SK-N-SH treated with all-trans-retinoic acid at 6 μM for 48 hours (cell line): ENCODE results near the gene RCCD1.

ENCODE experiments used
- ARNTL ChIP-seq: fragments of 450-650 bp; formaldehyde crosslinking; IDR thresholded peaks from 2 replicates; pipeline ENCODE4 v1.5.0; 2020; ENCODE audit warnings: low read depth, mild to moderate bottlenecking, moderate library complexity, borderline replicate concordance
- BACH2 ChIP-seq: fragments of 250-450 bp; sonication (Bioruptor Pico); IDR thresholded peaks from 2 replicates; pipeline ENCODE4 v1.9.0; 2021; ENCODE audit warnings: mild to moderate bottlenecking, borderline replicate concordance
- CSDC2 ChIP-seq: fragments of 250-450 bp; sonication (Bioruptor Pico); IDR thresholded peaks from 2 replicates; pipeline ENCODE4 v1.5.0; 2020; ENCODE audit warnings: mild to moderate bottlenecking, moderate library complexity
- ESRRG ChIP-seq: fragments of 250-450 bp; sonication (Bioruptor Pico); IDR thresholded peaks from 2 replicates; pipeline ENCODE4 v1.6.1; 2021; ENCODE audit warnings: mild to moderate bottlenecking
- ISL1 ChIP-seq: fragments of 250-450 bp; sonication (Bioruptor Pico); IDR thresholded peaks from 2 replicates; pipeline ENCODE4 v2.1.2; 2022; ENCODE audit warnings: mild to moderate bottlenecking, moderate library complexity
- OSR1 ChIP-seq: fragments of 250-450 bp; sonication (Bioruptor Pico); IDR thresholded peaks from 2 replicates; pipeline ENCODE4 v1.8.0; 2022; ENCODE audit warnings: moderate library complexity, mild to moderate bottlenecking, inconsistent platforms
- RARB ChIP-seq: fragments of 250-450 bp; sonication (Bioruptor Pico); IDR thresholded peaks from 2 replicates; pipeline ENCODE4 v1.8.0; 2021; ENCODE audit warnings: mild to moderate bottlenecking, moderate library complexity
- TCF4 ChIP-seq: fragments of 250-450 bp; sonication (Bioruptor Pico); IDR thresholded peaks from 2 replicates; pipeline ENCODE4 v1.8.0; 2021; ENCODE audit warnings: mild to moderate bottlenecking, moderate library complexity, borderline replicate concordance
- TOX ChIP-seq: fragments of 250-450 bp; sonication (Bioruptor Pico); IDR thresholded peaks from 2 replicates; pipeline ENCODE4 v1.8.0; 2021; ENCODE audit warnings: mild to moderate bottlenecking, moderate library complexity, borderline replicate concordance
- TSHZ2 ChIP-seq: fragments of 250-450 bp; sonication (Bioruptor Pico); IDR thresholded peaks from 2 replicates; pipeline ENCODE4 v1.5.0; 2020; ENCODE audit warnings: mild to moderate bottlenecking, moderate library complexity
- ZFP3 ChIP-seq: fragments of 250-450 bp; sonication (Bioruptor Pico); IDR thresholded peaks from 2 replicates; pipeline ENCODE4 v1.5.0; 2020; ENCODE audit warnings: mild to moderate bottlenecking, moderate library complexity
- ZFP30 ChIP-seq: fragments of 450-650 bp; formaldehyde crosslinking; IDR thresholded peaks from 2 replicates; pipeline ENCODE4 v1.5.0; 2022; ENCODE audit warnings: mild to moderate bottlenecking, moderate library complexity
- TF ChIP-seq, protein P1 (sequence below): fragments of 250-450 bp; sonication (Bioruptor Pico); IDR thresholded peaks from 2 replicates; pipeline ENCODE4 v1.8.0; 2021; ENCODE audit warnings: low read depth, mild to moderate bottlenecking, moderate library complexity, borderline replicate concordance
- TF ChIP-seq, protein P2 (sequence below): fragments of 250-450 bp; sonication (Bioruptor Pico); IDR thresholded peaks from 2 replicates; pipeline ENCODE4 v1.5.1; 2020; ENCODE audit warnings: low read depth, mild to moderate bottlenecking, moderate library complexity

DNA sequence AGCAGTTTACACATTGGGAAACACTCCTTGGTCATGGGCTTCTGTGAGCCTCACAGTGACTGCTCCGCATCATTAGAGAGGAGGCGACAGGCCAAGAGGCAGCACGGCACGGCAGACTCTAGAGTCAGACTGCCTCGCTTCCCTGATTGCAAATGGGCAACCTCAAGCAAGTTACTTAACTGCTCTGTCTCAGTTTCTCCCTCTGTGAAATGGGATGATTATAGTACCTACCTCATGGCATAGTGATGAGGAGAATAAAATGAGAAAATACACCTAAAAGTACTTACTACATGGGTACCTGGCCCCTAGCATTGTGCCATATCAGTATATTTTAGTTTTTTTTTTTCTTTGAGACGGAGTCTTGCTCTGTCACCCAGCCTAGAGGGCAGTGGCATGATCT, 4.0 kb upstream of the RCCD1 start:
- no peak for TF ChIP-seq OSR1 (CRISPR knock-in tag)
- TF ChIP-seq ISL1 (CRISPR knock-in tag) = no peak
- TF ChIP-seq, protein P1, sequence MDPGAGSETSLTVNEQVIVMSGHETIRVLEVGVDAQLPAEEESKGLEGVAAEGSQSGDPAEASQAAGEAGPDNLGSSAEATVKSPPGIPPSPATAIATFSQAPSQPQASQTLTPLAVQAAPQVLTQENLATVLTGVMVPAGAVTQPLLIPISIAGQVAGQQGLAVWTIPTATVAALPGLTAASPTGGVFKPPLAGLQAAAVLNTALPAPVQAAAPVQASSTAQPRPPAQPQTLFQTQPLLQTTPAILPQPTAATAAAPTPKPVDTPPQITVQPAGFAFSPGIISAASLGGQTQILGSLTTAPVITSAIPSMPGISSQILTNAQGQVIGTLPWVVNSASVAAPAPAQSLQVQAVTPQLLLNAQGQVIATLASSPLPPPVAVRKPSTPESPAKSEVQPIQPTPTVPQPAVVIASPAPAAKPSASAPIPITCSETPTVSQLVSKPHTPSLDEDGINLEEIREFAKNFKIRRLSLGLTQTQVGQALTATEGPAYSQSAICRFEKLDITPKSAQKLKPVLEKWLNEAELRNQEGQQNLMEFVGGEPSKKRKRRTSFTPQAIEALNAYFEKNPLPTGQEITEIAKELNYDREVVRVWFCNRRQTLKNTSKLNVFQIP = no peak
- no peak for TF ChIP-seq RARB (CRISPR knock-in tag)
- no peak for TF ChIP-seq ARNTL (CRISPR knock-in tag)
- TF ChIP-seq ZFP30 (CRISPR knock-in tag) = no peak
- no peak for TF ChIP-seq CSDC2
- no peak for TF ChIP-seq ESRRG (CRISPR knock-in tag)
- no peak for TF ChIP-seq TOX (CRISPR knock-in tag)
- no peak for TF ChIP-seq ZFP3 (CRISPR knock-in tag)
- TF ChIP-seq, protein P2, sequence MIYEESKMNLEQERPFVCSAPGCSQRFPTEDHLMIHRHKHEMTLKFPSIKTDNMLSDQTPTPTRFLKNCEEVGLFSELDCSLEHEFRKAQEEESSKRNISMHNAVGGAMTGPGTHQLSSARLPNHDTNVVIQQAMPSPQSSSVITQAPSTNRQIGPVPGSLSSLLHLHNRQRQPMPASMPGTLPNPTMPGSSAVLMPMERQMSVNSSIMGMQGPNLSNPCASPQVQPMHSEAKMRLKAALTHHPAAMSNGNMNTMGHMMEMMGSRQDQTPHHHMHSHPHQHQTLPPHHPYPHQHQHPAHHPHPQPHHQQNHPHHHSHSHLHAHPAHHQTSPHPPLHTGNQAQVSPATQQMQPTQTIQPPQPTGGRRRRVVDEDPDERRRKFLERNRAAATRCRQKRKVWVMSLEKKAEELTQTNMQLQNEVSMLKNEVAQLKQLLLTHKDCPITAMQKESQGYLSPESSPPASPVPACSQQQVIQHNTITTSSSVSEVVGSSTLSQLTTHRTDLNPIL (CRISPR knock-in tag) = no peak
- TF ChIP-seq TSHZ2 (CRISPR knock-in tag) = no peak
- no peak for TF ChIP-seq BACH2 (CRISPR knock-in tag)
- TF ChIP-seq TCF4 = no peak
